Central memory CD8-positive, alpha-beta T cell (primary cell): ENCODE results near the gene CHN2.
A peak's percentile ranks its signal among the peaks of the same experiment; 100 is the strongest.

Experiments used
- ATAC-seq: fragments of 150-1000 bp; cut with Tn5 transposase; replicated peaks from 2 replicates; pipeline ENCODE4 v1.10.0; 2022; ENCODE audit warnings: mild to moderate bottlenecking, moderate FRiP score, moderate number of reproducible peaks; ENCODE audit not compliant: poor library complexity, severe bottlenecking; ENCODE audit errors: extremely low read depth
- DNase-seq, 2 donors: peaks; one replicate each; pipeline ENCODE4 v3.0.0; 2021; ENCODE audit warnings: low spot score in 2 of 2
- H3K27ac Mint-ChIP-seq: one replicate; pipeline ENCODE4 v1.8.0; 2022; ENCODE audit warnings: low read depth, mild to moderate bottlenecking, moderate library complexity, mixed read lengths
- H3K27me3 Mint-ChIP-seq: one replicate; pipeline ENCODE4 v1.8.0; 2022; ENCODE audit warnings: mixed read lengths
- H3K36me3 Mint-ChIP-seq: one replicate; pipeline ENCODE4 v1.8.0; 2022; ENCODE audit warnings: mild to moderate bottlenecking, moderate library complexity, mixed read lengths; ENCODE audit not compliant: insufficient read depth
- H3K4me1 Mint-ChIP-seq: one replicate; pipeline ENCODE4 v1.8.0; 2022; ENCODE audit warnings: mixed read lengths
- H3K4me3 Mint-ChIP-seq: one replicate; pipeline ENCODE4 v1.8.0; 2022; ENCODE audit warnings: mild to moderate bottlenecking, moderate library complexity, mixed read lengths
- H3K9me3 Mint-ChIP-seq: one replicate; pipeline ENCODE4 v1.8.0; 2022; ENCODE audit warnings: mixed read lengths

CHN2 gene

GRCh38 chr7:29349362-29349761, 154.8 kb downstream of the CHN2 start:
- Mint-ChIP-seq H3K9me3 (no peaks in the 10 kb centered on the region), H3K27ac (no peak overlapping the region), H3K36me3 (peaks cover 4% of the 10 kb centered on the region), H3K4me3 (no peak overlapping the region), H3K27me3 (no peaks in the 10 kb centered on the region), H3K4me1 (no peaks in the 10 kb centered on the region)
- DNase-seq (no peak), ATAC-seq (no peak)

GRCh38 chr7:29350351-29350750, 155.8 kb downstream of the CHN2 start:
- H3K9me3 Mint-ChIP-seq: no peaks in the 10 kb centered on the region
- ATAC-seq: no peak
- no peaks in the 10 kb centered on the region for H3K4me1 Mint-ChIP-seq
- H3K27me3 Mint-ChIP-seq: no peaks in the 10 kb centered on the region
- no peak for DNase-seq
- H3K4me3 Mint-ChIP-seq: no peak overlapping the region
- no peak overlapping the region for H3K27ac Mint-ChIP-seq
- peaks cover 7% of the 10 kb centered on the region for H3K36me3 Mint-ChIP-seq

GRCh38 chr7:29352041-29352440, 157.5 kb downstream of the CHN2 start:
- peaks cover 8% of the 10 kb centered on the region for H3K36me3 Mint-ChIP-seq
- H3K4me1 Mint-ChIP-seq: peaks cover 6% of the 10 kb centered on the region
- H3K27me3 Mint-ChIP-seq: no peaks in the 10 kb centered on the region
- no peak for DNase-seq
- H3K9me3 Mint-ChIP-seq: no peaks in the 10 kb centered on the region
- no peak overlapping the region for H3K4me3 Mint-ChIP-seq
- no peak overlapping the region for H3K27ac Mint-ChIP-seq
- peak; percentile 19 for ATAC-seq

DNA sequence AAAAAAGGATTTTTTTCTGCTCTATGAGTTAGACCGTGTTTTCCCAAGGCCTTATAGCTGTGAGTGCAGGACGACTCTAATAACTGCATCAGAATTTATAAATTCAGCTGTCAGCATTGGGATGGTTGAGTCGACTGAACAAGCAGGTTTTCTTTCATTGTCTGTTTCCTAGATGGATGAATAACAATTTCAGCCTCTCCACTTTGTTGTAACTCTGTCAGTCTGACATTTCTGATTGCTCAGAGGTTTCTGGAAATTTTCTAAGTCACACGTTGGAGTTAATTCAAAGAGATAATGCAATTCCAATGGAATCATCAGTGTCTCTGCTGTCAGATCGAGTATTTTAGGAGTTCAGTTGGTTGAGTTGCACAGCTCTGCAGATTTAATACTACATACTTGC, 159.2 kb downstream of the CHN2 start:
- peaks cover 8% of the 10 kb centered on the region for H3K36me3 Mint-ChIP-seq
- H3K27ac Mint-ChIP-seq: no peak overlapping the region
- H3K9me3 Mint-ChIP-seq: no peaks in the 10 kb centered on the region
- peaks cover 6% of the 10 kb centered on the region for H3K4me1 Mint-ChIP-seq
- DNase-seq (no peak), ATAC-seq (no peak)
- no peak overlapping the region for H3K4me3 Mint-ChIP-seq
- H3K27me3 Mint-ChIP-seq: no peaks in the 10 kb centered on the region

- no peak overlapping the region for H3K27ac Mint-ChIP-seq
- ATAC-seq: no peak
Measured at GRCh38 chr7:29354340-29354739, 159.8 kb downstream of the CHN2 start.

DNA sequence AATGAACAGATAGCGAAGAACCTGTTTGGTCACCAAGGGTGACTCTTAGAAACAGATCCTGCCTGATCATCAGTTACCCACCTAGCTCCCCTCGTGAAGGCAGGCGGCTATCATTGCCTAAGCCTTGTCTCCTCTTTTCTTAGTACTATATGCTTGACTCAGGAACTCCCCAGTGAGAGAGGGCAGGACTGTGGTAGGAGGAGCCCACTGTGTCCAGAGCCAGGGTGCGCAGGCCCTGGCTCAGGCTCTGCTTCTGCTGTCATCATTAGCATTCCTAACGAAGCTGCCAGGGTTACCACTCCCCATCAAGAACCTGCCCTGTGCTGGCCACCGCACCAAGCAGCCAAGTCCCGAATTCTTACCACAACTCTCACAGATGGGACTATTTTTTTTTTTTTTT, 160.8 kb downstream of the CHN2 start:
- Mint-ChIP-seq H3K4me3 (no peak overlapping the region), H3K27ac (no peak overlapping the region), H3K9me3 (no peaks in the 10 kb centered on the region), H3K4me1 (peaks cover 6% of the 10 kb centered on the region), H3K27me3 (no peaks in the 10 kb centered on the region), H3K36me3 (peaks cover 6% of the 10 kb centered on the region)
- ATAC-seq (no peak), DNase-seq (no peak)

More at GRCh38 chr7:29354340-29354739, 159.8 kb downstream of the CHN2 start:
- Mint-ChIP-seq H3K4me1 (peaks cover 6% of the 10 kb centered on the region), H3K27me3 (no peaks in the 10 kb centered on the region), H3K4me3 (no peak overlapping the region), H3K9me3 (no peaks in the 10 kb centered on the region), H3K36me3 (peaks cover 8% of the 10 kb centered on the region)
- DNase-seq: no peak

GRCh38 chr7:29356631-29357030, 162.1 kb downstream of the CHN2 start:
- H3K36me3 Mint-ChIP-seq: peaks cover 5% of the 10 kb centered on the region
- H3K27me3 Mint-ChIP-seq: no peaks in the 10 kb centered on the region
- no peaks in the 10 kb centered on the region for H3K9me3 Mint-ChIP-seq
- H3K27ac Mint-ChIP-seq: no peak overlapping the region
- DNase-seq: no peak
- no peak overlapping the region for H3K4me3 Mint-ChIP-seq
- H3K4me1 Mint-ChIP-seq: peaks cover 6% of the 10 kb centered on the region
- ATAC-seq: no peak

DNA sequence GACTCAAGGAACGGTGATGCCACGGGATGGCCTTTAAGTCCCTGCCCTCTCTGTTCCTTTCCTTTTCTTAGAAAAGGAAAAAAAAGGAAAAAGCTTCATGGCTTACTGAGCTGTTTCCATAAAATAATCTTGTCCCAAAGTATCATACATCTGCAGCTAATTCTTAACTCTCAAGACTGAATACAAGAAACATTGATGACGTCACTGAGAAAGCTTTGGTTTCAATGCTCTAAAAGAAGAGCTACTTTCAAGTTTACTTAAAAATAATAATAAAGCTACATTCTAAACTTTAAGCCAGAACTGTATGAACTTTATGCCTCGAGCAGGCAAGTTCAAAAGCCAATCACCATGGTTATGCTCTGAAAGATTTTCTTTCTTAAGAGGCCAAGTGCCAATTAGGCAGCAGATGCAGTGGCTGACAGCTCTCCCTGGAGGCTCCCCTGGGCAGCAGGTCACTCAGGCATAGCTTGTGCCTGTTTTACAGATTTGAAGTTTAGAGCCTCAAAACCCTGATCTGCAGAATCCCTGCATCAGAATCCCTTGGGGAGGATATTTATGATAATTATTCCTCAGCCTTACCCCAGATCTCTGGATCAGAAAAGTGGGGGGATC, 165.0 kb downstream of the CHN2 start:
- H3K27me3 Mint-ChIP-seq: no peaks in the 10 kb centered on the region
- H3K27ac Mint-ChIP-seq: no peak overlapping the region
- peaks cover 6% of the 10 kb centered on the region for H3K4me1 Mint-ChIP-seq
- DNase-seq (no peak), ATAC-seq (no peak)
- H3K4me3 Mint-ChIP-seq: no peak overlapping the region
- H3K9me3 Mint-ChIP-seq: no peaks in the 10 kb centered on the region
- peaks cover 3% of the 10 kb centered on the region for H3K36me3 Mint-ChIP-seq

GRCh38 chr7:29360633-29361625, 166.4 kb downstream of the CHN2 start:
- Mint-ChIP-seq H3K4me3 (no peak overlapping the region), H3K36me3 (no peaks in the 10 kb centered on the region), H3K27ac (no peak overlapping the region), H3K4me1 (peaks cover 6% of the 10 kb centered on the region), H3K9me3 (no peaks in the 10 kb centered on the region), H3K27me3 (no peaks in the 10 kb centered on the region)
- DNase-seq: no peak
- ATAC-seq: no peak

DNA sequence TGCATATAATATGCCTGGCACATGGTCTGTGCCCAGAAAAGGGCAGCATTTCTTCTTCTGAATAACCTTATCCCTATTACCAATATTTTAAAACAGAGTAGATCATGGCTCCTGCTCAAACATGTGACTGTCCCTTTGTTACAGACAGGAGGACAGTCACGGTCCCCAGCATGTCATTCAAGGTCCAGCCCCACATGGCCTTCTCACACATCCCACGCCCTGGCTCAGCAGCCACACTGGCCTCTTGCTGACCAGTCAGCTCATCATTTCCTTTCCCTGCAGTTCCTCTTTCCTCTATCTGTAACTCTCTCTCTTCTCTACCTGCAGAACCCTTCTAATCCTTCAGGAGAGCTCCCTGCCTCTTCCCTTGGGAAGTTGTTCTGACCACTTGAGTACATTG, 167.8 kb downstream of the CHN2 start:
- no peaks in the 10 kb centered on the region for H3K9me3 Mint-ChIP-seq
- no peaks in the 10 kb centered on the region for H3K27me3 Mint-ChIP-seq
- DNase-seq: no peak
- H3K27ac Mint-ChIP-seq: no peak overlapping the region
- peaks cover 2% of the 10 kb centered on the region for H3K36me3 Mint-ChIP-seq
- H3K4me1 Mint-ChIP-seq: no peaks in the 10 kb centered on the region
- no peak overlapping the region for H3K4me3 Mint-ChIP-seq
- ATAC-seq: no peak

DNA sequence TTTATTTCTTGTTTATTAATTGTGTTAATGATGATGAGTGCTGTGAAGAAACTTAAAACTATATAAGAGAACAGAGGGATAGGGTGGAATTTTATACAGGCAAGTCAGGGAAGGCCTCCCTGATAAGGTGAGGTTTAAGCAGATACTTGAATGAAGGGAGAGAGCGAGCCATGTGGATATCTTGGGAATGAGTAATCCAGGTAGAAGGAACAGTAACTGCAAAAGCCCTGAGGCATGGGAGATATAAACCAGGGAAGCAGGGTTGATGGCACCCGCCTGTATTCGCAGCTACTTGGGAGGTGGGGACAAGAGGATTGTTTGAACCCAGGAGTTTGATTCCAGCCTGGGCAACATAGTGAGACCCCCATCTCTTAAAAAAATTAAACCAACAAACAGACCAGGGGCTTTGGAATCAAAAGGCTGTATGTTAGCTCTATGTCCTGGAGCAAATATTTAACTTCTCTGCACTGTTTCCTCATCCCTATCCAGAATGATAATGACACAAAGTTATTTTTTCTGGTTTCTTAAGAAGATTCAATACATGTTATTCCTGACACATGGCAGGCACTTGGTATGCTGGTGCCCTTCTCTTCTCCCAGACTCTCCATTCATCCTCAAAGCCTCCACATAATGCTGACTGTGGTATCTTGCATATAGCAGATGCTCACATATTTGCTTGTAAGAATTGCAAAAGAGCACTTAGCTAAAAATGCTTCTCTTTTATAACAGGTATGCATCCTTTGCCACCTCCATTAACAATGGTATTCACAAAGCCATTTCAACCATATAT, 169.3 kb downstream of the CHN2 start:
- Mint-ChIP-seq H3K9me3 (no peaks in the 10 kb centered on the region), H3K27ac (no peak overlapping the region), H3K4me1 (no peaks in the 10 kb centered on the region), H3K36me3 (peaks cover 2% of the 10 kb centered on the region), H3K4me3 (no peak overlapping the region), H3K27me3 (no peaks in the 10 kb centered on the region)
- ATAC-seq: no peak
- no peak for DNase-seq

- DNase-seq (no peak), ATAC-seq (no peak)
- peaks cover 2% of the 10 kb centered on the region for H3K36me3 Mint-ChIP-seq
- no peaks in the 10 kb centered on the region for H3K4me1 Mint-ChIP-seq
- H3K9me3 Mint-ChIP-seq: no peaks in the 10 kb centered on the region
- H3K4me3 Mint-ChIP-seq: no peak overlapping the region
- no peak overlapping the region for H3K27ac Mint-ChIP-seq
- no peaks in the 10 kb centered on the region for H3K27me3 Mint-ChIP-seq
Measured at GRCh38 chr7:29364661-29365060, 170.1 kb downstream of the CHN2 start.
